K562 (cell line): Measurements from ENCODE around the gene SPATS2L. TPM values are rescaled to one million over a fixed set of nuclear protein-coding genes. Genes with fewer than 3 reads are reported as not detected.

Source experiments
- ATAC-seq: fragments of 200-7000 bp; cut with Tn5 transposase; 3 replicates; pipeline ENCODE4 v1.9.1; 2020; ENCODE audit warnings: moderate library complexity
- BruUV-seq: library from RNA; stranded (reverse); fragments of 400-500 nt; replicated peaks from 2 replicates; lab custom pipeline; 2021; lab: Mats Ljungman, UMichigan
- CTCF ChIA-PET: fragments of 300-600 bp; formaldehyde crosslinking; extraction: SDS; loops from one replicate; lab custom pipeline; 2021; ENCODE audit warnings: low intra/inter-chr PET ratio; lab: Yijun Ruan, JAX
- POLR2A ChIA-PET: fragments of 300-600, 350-650 bp; sonication (Branson Sonifier 250); formaldehyde crosslinking; extraction: SDS; loops from one replicate; lab custom pipeline; 2021; ENCODE audit warnings: antibody characterized with exemption, inconsistent platforms; lab: Yijun Ruan, JAX
- DNase-seq, 4 experiments: peaks; one replicate each; pipeline versions ENCODE4 v3.0.0 to v3.0.0-alpha.2; 2011 to 2018; ENCODE audit warnings: low spot score in 3 of 4, mixed read lengths in 3 of 4; ENCODE audit errors: extremely low read depth in 1 of 4
- FAIRE-seq: peaks from 2 replicates; lab custom pipeline; 2011; peaks lifted over from hg19 to GRCh38; lab: Jason Lieb, UNC
- H2AFZ ChIP-seq: 2 replicates; pipeline ENCODE4 v1.6.0; 2011; ENCODE audit warnings: low read depth, low read length, control low read depth, inconsistent platforms
- H3K27ac ChIP-seq: fragments of 200-600 bp; 3 replicates; pipeline ENCODE4 v1.8.0; 2011; ENCODE audit warnings: low read depth, mild to moderate bottlenecking, control low read depth, inconsistent platforms, low read length, moderate library complexity, mixed read lengths; ENCODE audit errors: extremely low read depth
- H3K27me3 ChIP-seq, 2 experiments: fragments of 300-600 bp in 1 of 2; 2 replicates in 1 of 2; 3 replicates in 1 of 2; pipeline versions ENCODE4 v1.6.0 to v1.8.0; 2011; ENCODE audit warnings: inconsistent platforms in 2 of 2, low read length in 2 of 2, mild to moderate bottlenecking in 1 of 2, mixed read lengths in 1 of 2, moderate library complexity in 1 of 2; ENCODE audit not compliant: control insufficient read depth in 2 of 2, insufficient read depth in 2 of 2
- H3K36me3 ChIP-seq: fragments of 300-600 bp; 3 replicates; pipeline ENCODE4 v1.8.0; 2011; ENCODE audit warnings: mild to moderate bottlenecking, low read length, inconsistent platforms; ENCODE audit not compliant: control insufficient read depth, insufficient read depth
- H3K4me1 ChIP-seq, 2 experiments: fragments of 200-600 bp in 1 of 2; replicated peaks in 1 of 2; 2 replicates in 1 of 2; 3 replicates in 1 of 2; pipeline versions ENCODE4 v1.5.1 to v1.8.0; 2011; ENCODE audit warnings: inconsistent platforms in 2 of 2, low read length in 2 of 2, mild to moderate bottlenecking in 1 of 2, mixed read lengths in 1 of 2, moderate library complexity in 1 of 2; ENCODE audit not compliant: control insufficient read depth in 2 of 2, insufficient read depth in 2 of 2
- H3K4me2 ChIP-seq: 2 replicates; pipeline ENCODE4 v1.6.1; 2011; ENCODE audit warnings: low read length, control low read depth, inconsistent platforms, mixed read lengths; ENCODE audit not compliant: insufficient read depth
- H3K4me3 ChIP-seq: fragments of 200-600 bp; sonication (generic), shearing (Covaris generic); 2 replicates; pipeline ENCODE4 v1.5.1; 2016; ENCODE audit warnings: control low read depth, inconsistent platforms
- H3K79me2 ChIP-seq: fragments of 200-600 bp; 3 replicates; pipeline ENCODE4 v1.8.0; 2011; ENCODE audit warnings: low read length, inconsistent platforms; ENCODE audit not compliant: control insufficient read depth, insufficient read depth
- H3K9ac ChIP-seq, 2 experiments: 2 replicates each; pipeline versions ENCODE4 v1.6.0 to v1.6.1; 2011; ENCODE audit warnings: low read depth in 2 of 2, low read length in 2 of 2, control low read depth in 1 of 2, inconsistent platforms in 1 of 2, mild to moderate bottlenecking in 1 of 2, mixed read lengths in 1 of 2; ENCODE audit not compliant: insufficient read depth in 1 of 2
- H3K9me1 ChIP-seq: one replicate; pipeline ENCODE4 v1.6.0; 2011; ENCODE audit warnings: inconsistent platforms, mild to moderate bottlenecking, low read length, moderate library complexity; ENCODE audit not compliant: control insufficient read depth, insufficient read depth
- H3K9me3 ChIP-seq: replicated peaks from 2 replicates; pipeline ENCODE4 v1.5.1; 2011; ENCODE audit warnings: low read depth, low read length, inconsistent platforms; ENCODE audit not compliant: control insufficient read depth, insufficient read depth
- H4K20me1 ChIP-seq: replicated peaks from 2 replicates; pipeline ENCODE4 v1.6.1; 2011; ENCODE audit warnings: low read length, inconsistent platforms, mixed read lengths; ENCODE audit not compliant: control insufficient read depth, insufficient read depth
- BRD4 ChIP-seq: fragments of 200-600 bp; sonication (generic); IDR thresholded peaks from 2 replicates; pipeline ENCODE4 v1.6.1; 2017; ENCODE audit warnings: inconsistent platforms
- CBX1 ChIP-seq: sonication (generic); IDR thresholded peaks from 2 replicates; pipeline ENCODE4 v1.6.1; 2016; ENCODE audit warnings: antibody characterized with exemption, low read depth, mild to moderate bottlenecking
- CCAR2 ChIP-seq: fragments of 200-400 bp; formaldehyde crosslinking; IDR thresholded peaks from 2 replicates; pipeline ENCODE4 v1.6.1; 2017; ENCODE audit warnings: mild to moderate bottlenecking, low read depth, low read length
- GTF2B ChIP-seq: IDR thresholded peaks from 2 replicates; pipeline ENCODE4 v1.6.1; 2011; ENCODE audit not compliant: insufficient read length; ENCODE audit errors: extremely low read depth
- JUND ChIP-seq, 2 experiments: IDR thresholded peaks; 2 replicates in 1 of 2; 3 replicates in 1 of 2; pipeline ENCODE4 v1.6.1; 2011; ENCODE audit warnings: borderline replicate concordance in 2 of 2, low read depth in 2 of 2, low read length in 2 of 2, improper control_type of control experiment in 1 of 2, missing biosample characterization in 1 of 2, missing genetic modification characterization in 1 of 2, missing genetic modification reagents in 1 of 2
- LEF1 ChIP-seq: fragments of 450-650 bp; IDR thresholded peaks from 2 replicates; pipeline ENCODE4 v1.6.1; 2016; ENCODE audit warnings: mild to moderate bottlenecking
- MAZ ChIP-seq, 2 experiments: fragments of 450-650 bp in 1 of 2; sonication (generic) in 1 of 2; formaldehyde crosslinking; IDR thresholded peaks in 1 of 2; conservative IDR thresholded peaks in 1 of 2; 2 replicates each; pipeline versions ENCODE4 v1.4.0 to v1.5.0; 2020; ENCODE audit warnings: mild to moderate bottlenecking in 1 of 2, missing genetic modification reagents in 1 of 2
- PHTF2 ChIP-seq: fragments of 250-450 bp; sonication (Bioruptor Pico); IDR thresholded peaks from 2 replicates; pipeline ENCODE4 v1.5.0; 2021; ENCODE audit warnings: mild to moderate bottlenecking
- SAFB2 ChIP-seq: fragments of 200-400 bp; formaldehyde crosslinking; IDR thresholded peaks from 2 replicates; pipeline ENCODE4 v1.6.1; 2018; ENCODE audit warnings: borderline replicate concordance, low read length, low read depth, moderate library complexity; ENCODE audit not compliant: severe bottlenecking
- SETDB1 ChIP-seq: IDR thresholded peaks from one replicate; pipeline ENCODE4 v1.6.1; 2012; ENCODE audit warnings: low read length, control low read depth, inconsistent platforms
- SNRNP70 ChIP-seq: fragments of 200-400 bp; formaldehyde crosslinking; optimal IDR thresholded peaks from 2 replicates; pipeline ENCODE3; 2017; ENCODE audit warnings: low read depth, low read length
- U2AF1 ChIP-seq: fragments of 200-400 bp; formaldehyde crosslinking; optimal IDR thresholded peaks from 2 replicates; pipeline ENCODE3; 2017; ENCODE audit warnings: mild to moderate bottlenecking, low read depth, low read length, moderate library complexity
- ZNF282 ChIP-seq: sonication (generic); formaldehyde crosslinking; IDR thresholded peaks from 2 replicates; pipeline ENCODE4 v1.8.1; 2023; ENCODE audit warnings: missing genetic modification reagents
- ZNF449 ChIP-seq: fragments of 250-450 bp; sonication (Bioruptor Pico); IDR thresholded peaks from 2 replicates; pipeline ENCODE4 v1.8.0; 2022; ENCODE audit warnings: moderate library complexity, mild to moderate bottlenecking, inconsistent platforms
- WGBS: fragments of 100-300 bp; shearing (Covaris generic); methylation state at CpG from one replicate; pipeline ENCODE4 v1.1.6; 2016; ENCODE audit warnings: low coverage, mixed read lengths; ENCODE audit not compliant: insufficient coverage; ENCODE audit errors: missing lambda C conversion rate; 5-methylcytosine and 5-hydroxymethylcytosine counted together
- in situ Hi-C: fragments of 300-500 bp; cut with MboI; formaldehyde crosslinking; loops from 4 replicates; pipeline ENCODE4 v1.15.0; 2018; ENCODE audit warnings: inconsistent platforms, mixed read lengths
- intact Hi-C: fragments of 100-400 bp; cut with micrococcal nuclease; formaldehyde crosslinking; loops from 2 replicates; pipeline ENCODE4 v1.14.2; 2022
- polyA plus RNA-seq, 8 experiments: library from polyadenylated mRNA; depleted of rRNA in 4 of 8; stranded (reverse) in 5 of 8; unstranded in 3 of 8; fragments of >200 nt; fragmentation: Nextera tagmentation in 2 of 8; fragmentation: Illumina TruSeq in 1 of 8; extraction: Ambion mirVana in 2 of 8; extraction: Trizol in 1 of 8; gene quantifications; 2 replicates each; pipeline versions ENCODE4 v1.2.1 to v1.2.3, GENCODE V29; 2011 to 2014; ENCODE audit warnings: inconsistent platforms in 1 of 8, missing spikeins in 1 of 8
- total RNA-seq, 7 experiments: library from RNA; depleted of rRNA in 6 of 7; stranded (reverse); fragments of >200 nt in 6 of 7; fragmentation: Illumina TruSeq in 2 of 7; extraction: Trizol in 2 of 7; gene quantifications; 2 replicates each; pipeline versions ENCODE4 v1.2.1 to v1.2.3, GENCODE V29; 2011 to 2021; ENCODE audit warnings: low replicate concordance in 1 of 7
- TF ChIP-seq, protein P1 (sequence below), 2 experiments: fragments of 450-650 bp; IDR thresholded peaks; 2 replicates each; pipeline ENCODE4 v1.6.1; 2018; ENCODE audit warnings: mild to moderate bottlenecking in 2 of 2, low read depth in 1 of 2; ENCODE audit not compliant: partially characterized antibody in 2 of 2

SPATS2L gene
- total and polyA plus RNA-seq, 9 of the 15 experiments (the other 6 are each of a cell fraction or from before 2014, with no cell fraction given): 11.3 to 41.5 (median 24.9) TPM

DNA sequence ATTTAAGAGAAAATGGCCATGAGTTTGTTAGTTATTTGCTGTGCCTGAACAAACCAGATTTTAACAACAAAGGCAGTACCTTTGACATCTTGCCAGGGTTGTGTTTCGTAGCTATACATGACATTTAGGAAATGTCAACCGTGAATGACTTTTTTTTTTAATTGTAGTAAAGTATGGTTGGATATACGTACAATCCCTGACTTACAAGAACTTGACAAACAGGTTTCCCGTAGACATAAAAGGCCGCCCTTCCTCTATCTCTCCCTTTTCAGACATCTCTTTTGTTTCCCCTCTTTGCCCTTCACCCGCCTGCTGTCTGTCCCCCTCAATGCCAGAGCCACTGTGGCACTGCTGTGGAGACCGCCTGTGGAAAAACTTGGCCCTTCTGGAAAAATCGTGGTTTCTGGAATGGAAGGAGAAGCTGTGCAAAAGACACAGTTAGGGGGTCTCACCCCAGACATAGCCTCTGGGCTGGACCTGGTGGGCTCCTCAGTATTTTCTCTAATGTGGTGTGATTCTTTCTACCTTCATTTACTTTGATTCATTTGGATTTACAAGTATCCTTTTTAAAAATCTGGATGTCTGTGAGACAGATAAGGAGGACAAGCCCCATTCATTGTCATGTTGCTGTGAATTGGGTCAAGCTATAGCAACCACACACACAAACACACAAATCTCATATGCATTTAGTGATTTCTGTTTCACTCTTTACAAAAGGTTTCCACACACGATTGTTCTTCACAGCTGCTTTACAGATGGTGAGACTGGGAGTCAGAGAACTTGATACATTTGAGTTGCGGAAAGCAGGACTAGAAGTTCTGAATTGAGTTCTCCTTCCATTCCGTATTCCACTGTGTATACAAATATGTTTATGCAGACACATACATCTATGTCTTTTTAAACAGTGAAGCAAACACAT is 48.6 kb downstream of the SPATS2L start:
- Histone ChIP-seq H3K4me1 (peaks cover 0 to 4% of the 10 kb centered on the region in 2 experiments; a peak in 3 of 5 replicates), H3K4me3 (no peak overlapping the region), H3K36me3 (no peaks in the 10 kb centered on the region), H3K4me2 (no peak overlapping the region), H3K27ac (no peak overlapping the region), H4K20me1 (no peaks in the 10 kb centered on the region), H2AFZ (no peak overlapping the region), H3K9me3 (no peaks in the 10 kb centered on the region), H3K9ac (no peak overlapping the region), H3K79me2 (no peaks in the 10 kb centered on the region), H3K9me1 (no peaks in the 10 kb centered on the region), H3K27me3 (no peaks in the 10 kb centered on the region)
- WGBS: 67% methylated on average over 11 of the region's 11 CpGs
- ChIA-PET POLR2A (interaction anchor here (0.7 kb wide), 1 partner anchor 67 kb away, joined by 4 read pairs; no protein-coding TSS in a partner anchor), CTCF (no interaction called here)
- BruUV-seq: no TSS peak
- no peak for ATAC-seq
- intact Hi-C loops (no loop called here), in situ Hi-C loops (no loop called here)
- no peak for FAIRE-seq
- DNase-seq: no peak
- TF ChIP-seq PHTF2 (CRISPR knock-in tag) (no peak), SETDB1 (no peak), SNRNP70 (no peak), SAFB2 (no peak), MAZ (CRISPR knock-in tag; conservative IDR thresholded peaks at IDR 0.05 in 1 of 2, IDR thresholded peaks at IDR 0.05 in 1 of 2) (no peak), CBX1 (no peak), JUND (IDR thresholded peaks at IDR 0.05; ENCODE audit: borderline replicate concordance, low read depth, low read length) (no peak), JUND (tag; IDR thresholded peaks at IDR 0.05; ENCODE audit: borderline replicate concordance, low read depth, low read length) (no peak), ZNF282 (no peak), LEF1 (no peak), BRD4 (no peak), GTF2B (no peak), ZNF449 (no peak), U2AF1 (no peak), CCAR2 (no peak)
- TF ChIP-seq, protein P1, sequence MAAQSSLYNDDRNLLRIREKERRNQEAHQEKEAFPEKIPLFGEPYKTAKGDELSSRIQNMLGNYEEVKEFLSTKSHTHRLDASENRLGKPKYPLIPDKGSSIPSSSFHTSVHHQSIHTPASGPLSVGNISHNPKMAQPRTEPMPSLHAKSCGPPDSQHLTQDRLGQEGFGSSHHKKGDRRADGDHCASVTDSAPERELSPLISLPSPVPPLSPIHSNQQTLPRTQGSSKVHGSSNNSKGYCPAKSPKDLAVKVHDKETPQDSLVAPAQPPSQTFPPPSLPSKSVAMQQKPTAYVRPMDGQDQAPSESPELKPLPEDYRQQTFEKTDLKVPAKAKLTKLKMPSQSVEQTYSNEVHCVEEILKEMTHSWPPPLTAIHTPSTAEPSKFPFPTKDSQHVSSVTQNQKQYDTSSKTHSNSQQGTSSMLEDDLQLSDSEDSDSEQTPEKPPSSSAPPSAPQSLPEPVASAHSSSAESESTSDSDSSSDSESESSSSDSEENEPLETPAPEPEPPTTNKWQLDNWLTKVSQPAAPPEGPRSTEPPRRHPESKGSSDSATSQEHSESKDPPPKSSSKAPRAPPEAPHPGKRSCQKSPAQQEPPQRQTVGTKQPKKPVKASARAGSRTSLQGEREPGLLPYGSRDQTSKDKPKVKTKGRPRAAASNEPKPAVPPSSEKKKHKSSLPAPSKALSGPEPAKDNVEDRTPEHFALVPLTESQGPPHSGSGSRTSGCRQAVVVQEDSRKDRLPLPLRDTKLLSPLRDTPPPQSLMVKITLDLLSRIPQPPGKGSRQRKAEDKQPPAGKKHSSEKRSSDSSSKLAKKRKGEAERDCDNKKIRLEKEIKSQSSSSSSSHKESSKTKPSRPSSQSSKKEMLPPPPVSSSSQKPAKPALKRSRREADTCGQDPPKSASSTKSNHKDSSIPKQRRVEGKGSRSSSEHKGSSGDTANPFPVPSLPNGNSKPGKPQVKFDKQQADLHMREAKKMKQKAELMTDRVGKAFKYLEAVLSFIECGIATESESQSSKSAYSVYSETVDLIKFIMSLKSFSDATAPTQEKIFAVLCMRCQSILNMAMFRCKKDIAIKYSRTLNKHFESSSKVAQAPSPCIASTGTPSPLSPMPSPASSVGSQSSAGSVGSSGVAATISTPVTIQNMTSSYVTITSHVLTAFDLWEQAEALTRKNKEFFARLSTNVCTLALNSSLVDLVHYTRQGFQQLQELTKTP (IDR thresholded peaks at IDR 0.05; ENCODE audit: low read depth in 1 of 2, partially characterized antibody in 2 of 2): no peak
